Measurements from ENCODE around the gene SKIC8.

Gene SKIC8

DNA sequence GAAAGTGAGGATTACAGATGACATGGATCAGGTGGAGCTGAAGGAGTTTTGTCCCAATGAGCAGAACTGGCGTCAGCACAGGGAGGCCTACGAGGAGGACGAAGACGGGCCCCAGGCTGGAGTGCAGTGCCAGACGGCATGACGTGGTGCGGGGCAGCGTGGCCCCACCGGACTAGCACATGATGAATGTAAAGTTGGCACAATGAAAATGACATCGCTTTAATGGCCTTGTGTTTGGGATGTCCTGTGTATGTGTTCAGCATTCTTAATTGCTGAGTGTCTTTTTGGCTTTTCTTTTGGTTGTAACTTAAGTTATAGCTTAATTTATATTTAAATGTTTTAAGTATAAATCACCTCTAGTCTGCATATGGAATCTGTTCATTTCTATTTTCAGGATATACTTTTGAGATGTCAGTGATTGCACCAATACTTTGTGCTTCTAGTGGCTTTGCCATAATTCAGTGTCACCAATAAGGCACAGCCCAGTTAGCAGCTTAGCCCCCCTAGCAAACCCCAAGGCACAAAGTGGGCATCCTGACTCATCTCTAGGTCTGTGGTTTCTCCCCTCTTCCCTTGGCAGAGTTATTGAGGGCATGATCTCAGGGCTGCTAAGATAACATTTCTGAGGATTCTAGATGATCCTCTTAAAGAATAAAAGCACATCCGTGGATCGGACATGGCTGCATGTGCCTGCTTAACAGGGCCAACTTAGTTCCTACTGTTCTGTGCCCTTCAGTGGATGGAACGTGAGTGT lies 18.9 kb downstream of the SKIC8 start:
- Histone ChIP-seq H3F3A (ENCODE audit: insufficient read depth, low read length) (no peaks in the 10 kb centered on the region), H3K4me3 (ENCODE audit: low read length) (no peak overlapping the region), H3K9ac (ENCODE audit: low read length) (no peak overlapping the region), H3K4me1 (ENCODE audit: low read length) (no peaks in the 10 kb centered on the region), H3K9me3 (replicated peaks; ENCODE audit: insufficient read depth, low read length) (no peaks in the 10 kb centered on the region), H2AFZ (ENCODE audit: low read length) (no peak overlapping the region), H4K20me1 (ENCODE audit: insufficient read depth, low read length) (no peaks in the 10 kb centered on the region), H3K79me2 (ENCODE audit: low read length) (no peaks in the 10 kb centered on the region), H3K27ac (ENCODE audit: low read length) (no peak overlapping the region), H3K9me2 (replicated peaks; ENCODE audit: insufficient read depth, low read length) (no peaks in the 10 kb centered on the region), H3K27me3 (replicated peaks; ENCODE audit: insufficient read depth, low read length) (no peaks in the 10 kb centered on the region), H3K36me3 (replicated peaks; ENCODE audit: insufficient read depth, low read length) (no peaks in the 10 kb centered on the region; the same call in 1 of the 2 replicates), H3K4me2 (ENCODE audit: low read depth, low read length) (no peak overlapping the region)
- TF ChIP-seq, protein P1, sequence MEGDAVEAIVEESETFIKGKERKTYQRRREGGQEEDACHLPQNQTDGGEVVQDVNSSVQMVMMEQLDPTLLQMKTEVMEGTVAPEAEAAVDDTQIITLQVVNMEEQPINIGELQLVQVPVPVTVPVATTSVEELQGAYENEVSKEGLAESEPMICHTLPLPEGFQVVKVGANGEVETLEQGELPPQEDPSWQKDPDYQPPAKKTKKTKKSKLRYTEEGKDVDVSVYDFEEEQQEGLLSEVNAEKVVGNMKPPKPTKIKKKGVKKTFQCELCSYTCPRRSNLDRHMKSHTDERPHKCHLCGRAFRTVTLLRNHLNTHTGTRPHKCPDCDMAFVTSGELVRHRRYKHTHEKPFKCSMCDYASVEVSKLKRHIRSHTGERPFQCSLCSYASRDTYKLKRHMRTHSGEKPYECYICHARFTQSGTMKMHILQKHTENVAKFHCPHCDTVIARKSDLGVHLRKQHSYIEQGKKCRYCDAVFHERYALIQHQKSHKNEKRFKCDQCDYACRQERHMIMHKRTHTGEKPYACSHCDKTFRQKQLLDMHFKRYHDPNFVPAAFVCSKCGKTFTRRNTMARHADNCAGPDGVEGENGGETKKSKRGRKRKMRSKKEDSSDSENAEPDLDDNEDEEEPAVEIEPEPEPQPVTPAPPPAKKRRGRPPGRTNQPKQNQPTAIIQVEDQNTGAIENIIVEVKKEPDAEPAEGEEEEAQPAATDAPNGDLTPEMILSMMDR (IDR thresholded peaks at IDR 0.05; ENCODE audit: low read length) = no peak
- TF ChIP-seq EZH2 (optimal IDR thresholded peaks at IDR 0.05; ENCODE audit: low read depth, low read length) (no peak), EZH2phosphoT487 (IDR thresholded peaks at IDR 0.05; ENCODE audit: low read length) (no peak)
- DNase-seq = no peak

DNA sequence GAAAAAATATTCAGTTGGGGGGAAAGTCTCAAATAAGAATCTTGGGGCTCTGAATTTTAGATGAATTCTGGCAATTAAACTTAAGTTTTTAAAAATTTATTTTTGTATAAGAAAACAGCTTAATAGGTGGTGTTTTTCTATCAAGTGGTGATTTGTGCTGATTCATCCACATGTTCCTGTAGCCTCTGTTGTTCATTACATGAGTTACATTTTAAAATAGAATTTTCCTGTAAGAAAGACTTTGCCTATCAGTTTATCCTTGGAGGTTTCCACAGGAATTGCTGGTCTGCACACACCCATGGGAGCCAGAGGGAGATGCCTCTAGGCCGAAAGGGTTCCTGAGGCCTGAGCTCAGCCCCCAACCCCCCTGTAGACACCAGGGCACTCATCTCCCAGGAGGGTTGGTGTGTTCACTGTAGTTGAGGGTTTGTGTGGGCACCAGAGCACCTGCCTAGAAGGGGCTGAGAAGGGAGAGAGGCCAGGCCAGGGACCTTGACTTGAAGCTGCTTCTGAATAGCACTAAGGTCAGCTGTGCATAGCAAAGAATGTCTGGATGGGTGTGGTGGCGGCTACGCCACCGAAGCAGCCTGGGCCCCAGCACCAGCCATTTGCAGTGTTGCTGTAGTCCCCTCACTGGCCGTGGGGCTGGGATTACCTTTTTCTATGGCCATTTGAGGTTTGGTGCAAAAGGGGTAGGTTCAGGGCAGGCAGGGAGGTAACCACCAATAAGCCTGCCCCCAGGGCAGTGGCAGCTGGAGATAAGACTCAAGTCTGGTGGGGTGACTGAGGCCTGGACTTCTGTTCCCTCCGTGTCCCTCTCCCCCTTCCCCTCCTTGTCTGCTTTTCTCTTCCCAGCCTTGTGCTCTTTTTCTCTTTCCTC lies 23.1 kb downstream of the SKIC8 start:
- H3K9me2 ChIP-seq (replicated peaks; ENCODE audit: insufficient read depth, low read length) = no peaks in the 10 kb centered on the region
- no peak overlapping the region for H3K4me3 ChIP-seq (ENCODE audit: low read length)
- no peak overlapping the region for H3K4me2 ChIP-seq (ENCODE audit: low read depth, low read length)
- no peak for DNase-seq
- H3K4me1 ChIP-seq (ENCODE audit: low read length) = no peaks in the 10 kb centered on the region
- H3K9ac ChIP-seq (ENCODE audit: low read length) = no peak overlapping the region
- no peaks in the 10 kb centered on the region for H3K27me3 ChIP-seq (replicated peaks; ENCODE audit: insufficient read depth, low read length)
- TF ChIP-seq, protein P1 (IDR thresholded peaks at IDR 0.05; ENCODE audit: low read length) = no peak
- TF ChIP-seq EZH2phosphoT487 (IDR thresholded peaks at IDR 0.05; ENCODE audit: low read length) = no peak
- no peak for TF ChIP-seq EZH2 (optimal IDR thresholded peaks at IDR 0.05; ENCODE audit: low read depth, low read length)
- no peaks in the 10 kb centered on the region for H3F3A ChIP-seq (ENCODE audit: insufficient read depth, low read length)
- no peaks in the 10 kb centered on the region for H4K20me1 ChIP-seq (ENCODE audit: insufficient read depth, low read length)
- no peaks in the 10 kb centered on the region for H3K79me2 ChIP-seq (ENCODE audit: low read length)
- no peaks in the 10 kb centered on the region for H3K9me3 ChIP-seq (replicated peaks; ENCODE audit: insufficient read depth, low read length)
- H3K27ac ChIP-seq (ENCODE audit: low read length) = no peak overlapping the region
- no peak overlapping the region for H2AFZ ChIP-seq (ENCODE audit: low read length)
- no peaks in the 10 kb centered on the region for H3K36me3 ChIP-seq (replicated peaks; ENCODE audit: insufficient read depth, low read length)

DNA sequence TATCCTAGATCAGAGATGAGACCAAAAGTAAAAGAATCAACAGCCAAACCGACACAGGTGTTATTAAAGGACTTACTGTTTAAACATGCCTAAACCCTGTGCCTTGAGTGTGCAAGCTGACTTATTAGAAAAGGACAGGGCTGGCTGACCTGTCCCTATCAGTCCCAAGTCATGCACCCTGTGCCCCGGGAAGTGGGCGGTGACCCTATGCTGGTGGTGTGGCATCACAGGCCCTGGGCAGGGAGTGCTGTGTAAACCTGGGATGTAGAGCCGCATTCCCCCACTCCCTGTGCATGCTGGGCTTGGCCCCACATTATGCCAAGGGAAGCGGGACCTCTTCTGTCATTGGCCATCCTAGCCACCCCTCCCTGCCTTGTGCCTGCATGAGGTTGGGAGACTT lies 24.4 kb downstream of the SKIC8 start:
- no peaks in the 10 kb centered on the region for H3K79me2 ChIP-seq (ENCODE audit: low read length)
- H3K36me3 ChIP-seq (replicated peaks; ENCODE audit: insufficient read depth, low read length) = no peaks in the 10 kb centered on the region
- no peaks in the 10 kb centered on the region for H3K9me3 ChIP-seq (replicated peaks; ENCODE audit: insufficient read depth, low read length)
- H3K4me2 ChIP-seq (ENCODE audit: low read depth, low read length) = no peak overlapping the region
- no peaks in the 10 kb centered on the region for H3K4me1 ChIP-seq (ENCODE audit: low read length)
- TF ChIP-seq EZH2phosphoT487 (IDR thresholded peaks at IDR 0.05; ENCODE audit: low read length) = no peak
- no peak for TF ChIP-seq EZH2 (optimal IDR thresholded peaks at IDR 0.05; ENCODE audit: low read depth, low read length)
- TF ChIP-seq, protein P1 (IDR thresholded peaks at IDR 0.05; ENCODE audit: low read length) = no peak
- no peak overlapping the region for H3K9ac ChIP-seq (ENCODE audit: low read length)
- no peak overlapping the region for H3K27ac ChIP-seq (ENCODE audit: low read length)
- no peaks in the 10 kb centered on the region for H4K20me1 ChIP-seq (ENCODE audit: insufficient read depth, low read length)
- no peak overlapping the region for H2AFZ ChIP-seq (ENCODE audit: low read length)
- no peaks in the 10 kb centered on the region for H3K9me2 ChIP-seq (replicated peaks; ENCODE audit: insufficient read depth, low read length)
- DNase-seq = no peak
- H3K4me3 ChIP-seq (ENCODE audit: low read length) = no peak overlapping the region
- no peaks in the 10 kb centered on the region for H3K27me3 ChIP-seq (replicated peaks; ENCODE audit: insufficient read depth, low read length)
- no peaks in the 10 kb centered on the region for H3F3A ChIP-seq (ENCODE audit: insufficient read depth, low read length)

Data from MM.1S (cell line).